KOPT-K1 (cell line): ENCODE results near the gene CCND1.
"Not testable (repeated sequence)": the region's sequence is repeated elsewhere in the genome, so short reads cannot be mapped to it uniquely, and the experiment has no call there.

Experiments
- H3K27ac ChIP-seq: fragments of 200-600 bp; sonication (generic); 2 replicates; pipeline ENCODE4 v1.5.1; 2016; ENCODE audit warnings: antibody characterized with exemption, mild to moderate bottlenecking, low read depth, low read length; ENCODE audit not compliant: poor library complexity, severe bottlenecking
- H3K36me3 ChIP-seq: fragments of 200-600 bp; sonication (generic); 2 replicates; pipeline ENCODE4 v1.5.1; 2017; ENCODE audit warnings: antibody characterized with exemption, mild to moderate bottlenecking, low read length, moderate library complexity; ENCODE audit not compliant: insufficient read depth
- H3K9me3 ChIP-seq: fragments of 200-600 bp; sonication (generic); 2 replicates; pipeline ENCODE4 v1.5.1; 2017; ENCODE audit warnings: antibody characterized with exemption, low read length, mild to moderate bottlenecking; ENCODE audit not compliant: insufficient read depth, poor library complexity, severe bottlenecking

CCND1 gene

GRCh38 chr11:69611548-69612526 lies 29.1 kb upstream of the CCND1 start:
- Histone ChIP-seq H3K27ac (no peak overlapping the region), H3K36me3 (no peaks in the 10 kb centered on the region), H3K9me3 (no peaks in the 10 kb centered on the region)

- H3K27ac ChIP-seq, result no peak overlapping the region
Observed at GRCh38 chr11:69613594-69613993, 27.4 kb upstream of the CCND1 start.

GRCh38 chr11:69614085-69614484 lies 26.9 kb upstream of the CCND1 start:
- Histone ChIP-seq H3K9me3 (no peaks in the 10 kb centered on the region), H3K36me3 (no peaks in the 10 kb centered on the region), H3K27ac (no peak overlapping the region)

More at GRCh38 chr11:69613594-69613993, 27.4 kb upstream of the CCND1 start:
- H3K9me3 ChIP-seq, result no peaks in the 10 kb centered on the region
- no peaks in the 10 kb centered on the region for H3K36me3 ChIP-seq

- no peaks in the 10 kb centered on the region for H3K9me3 ChIP-seq
- no peak overlapping the region for H3K27ac ChIP-seq
- H3K36me3 ChIP-seq, result no peaks in the 10 kb centered on the region
Observed at GRCh38 chr11:69615545-69616278, 25.2 kb upstream of the CCND1 start.

- Histone ChIP-seq H3K27ac (no peak overlapping the region), H3K36me3 (no peaks in the 10 kb centered on the region), H3K9me3 (no peaks in the 10 kb centered on the region)
Observed at GRCh38 chr11:69617220-69617619, 23.7 kb upstream of the CCND1 start.

GRCh38 chr11:69617682-69618081 lies 23.3 kb upstream of the CCND1 start:
- Histone ChIP-seq H3K36me3 (no peaks in the 10 kb centered on the region), H3K27ac (no peak overlapping the region)

GRCh38 chr11:69618237-69618636 lies 22.7 kb upstream of the CCND1 start:
- no peak overlapping the region for H3K27ac ChIP-seq
- no peaks in the 10 kb centered on the region for H3K36me3 ChIP-seq
- no peaks in the 10 kb centered on the region for H3K9me3 ChIP-seq

More at GRCh38 chr11:69617682-69618081, 23.3 kb upstream of the CCND1 start:
- H3K9me3 ChIP-seq, result no peaks in the 10 kb centered on the region

- H3K27ac ChIP-seq, result no peak overlapping the region
- no peaks in the 10 kb centered on the region for H3K36me3 ChIP-seq
- H3K9me3 ChIP-seq, result no peaks in the 10 kb centered on the region
Observed at GRCh38 chr11:69620683-69621290, 20.2 kb upstream of the CCND1 start.

GRCh38 chr11:69622097-69622681 lies 18.8 kb upstream of the CCND1 start:
- not testable (repeated sequence) for H3K9me3 ChIP-seq, H3K27ac ChIP-seq, H3K36me3 ChIP-seq

GRCh38 chr11:69624293-69624692 lies 16.7 kb upstream of the CCND1 start:
- peaks cover 6% of the 10 kb centered on the region for H3K9me3 ChIP-seq
- no peak overlapping the region for H3K27ac ChIP-seq
- no peaks in the 10 kb centered on the region for H3K36me3 ChIP-seq

GRCh38 chr11:69625476-69625875 lies 15.5 kb upstream of the CCND1 start:
- no peak overlapping the region for H3K27ac ChIP-seq
- no peaks in the 10 kb centered on the region for H3K36me3 ChIP-seq

GRCh38 chr11:69627551-69627950 lies 13.4 kb upstream of the CCND1 start:
- H3K9me3 ChIP-seq, result peaks cover 21% of the 10 kb centered on the region

More at GRCh38 chr11:69625476-69625875, 15.5 kb upstream of the CCND1 start:
- H3K9me3 ChIP-seq, result peaks cover 18% of the 10 kb centered on the region

GRCh38 chr11:69630017-69630416 lies 10.9 kb upstream of the CCND1 start:
- Histone ChIP-seq H3K9me3 (peaks cover 21% of the 10 kb centered on the region), H3K27ac (no peak overlapping the region), H3K36me3 (no peaks in the 10 kb centered on the region)

More at GRCh38 chr11:69627551-69627950, 13.4 kb upstream of the CCND1 start:
- H3K27ac ChIP-seq, result no peak overlapping the region
- no peaks in the 10 kb centered on the region for H3K36me3 ChIP-seq

GRCh38 chr11:69630424-69630823 lies 10.5 kb upstream of the CCND1 start:
- Histone ChIP-seq H3K36me3 (no peaks in the 10 kb centered on the region), H3K9me3 (peaks cover 21% of the 10 kb centered on the region), H3K27ac (no peak overlapping the region)

GRCh38 chr11:69632900-69633299 lies 8.1 kb upstream of the CCND1 start:
- Histone ChIP-seq H3K27ac (no peak overlapping the region), H3K9me3 (peaks cover 21% of the 10 kb centered on the region), H3K36me3 (no peaks in the 10 kb centered on the region)
